ENCODE results near the gene ADGRG2. TPM values are rescaled to one million over a fixed set of nuclear protein-coding genes. Genes with fewer than 3 reads are reported as not detected.
"Not testable (repeated sequence)": the region's sequence is repeated elsewhere in the genome, so short reads cannot be mapped to it uniquely, and the experiment has no call there.

The ADGRG2 gene
- total and polyA plus RNA-seq, 2 experiments from 2014 or later = 2.1 to 4.5 TPM

DNA sequence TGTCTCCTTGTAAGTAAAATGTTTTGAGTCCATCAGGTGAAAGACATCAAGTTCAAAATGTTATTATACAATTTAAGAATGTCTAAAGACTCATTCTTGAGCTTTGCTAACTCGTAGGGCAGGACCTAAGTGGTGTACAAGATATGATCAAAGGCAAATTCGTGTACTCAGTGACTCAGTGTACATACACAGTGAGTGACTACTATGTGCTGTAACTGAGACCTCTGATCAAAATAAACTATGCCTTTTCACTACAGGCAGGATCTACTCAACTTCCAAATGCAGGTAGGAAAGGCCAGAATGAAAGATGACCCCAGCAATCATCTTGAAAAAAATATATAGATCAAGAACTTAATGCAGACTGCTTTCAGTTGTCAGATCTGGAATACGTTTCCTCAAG lies 49.9 kb downstream of the ADGRG2 start:
- DNase-seq (ENCODE audit: low spot score) = no peak
- no peak overlapping the region for H3K27ac ChIP-seq
- no peaks in the 10 kb centered on the region for H3K9me2 ChIP-seq (replicated peaks; ENCODE audit: insufficient read depth)
- 32% methylated on average over 3 of the region's 3 CpGs for WGBS (ENCODE audit: low lambda C conversion rate, missing lambda C conversion rate)
- TF ChIP-seq CTCF (IDR thresholded peaks at IDR 0.05; ENCODE audit: poor library complexity) (no peak), EZH2phosphoT487 (IDR thresholded peaks at IDR 0.05; ENCODE audit: low read depth, severe bottlenecking, unreplicated experiment) (no peak), EZH2 (IDR thresholded peaks at IDR 0.05; ENCODE audit: borderline replicate concordance) (no peak)
- no peak overlapping the region for H2AFZ ChIP-seq
- H3K79me2 ChIP-seq = no peaks in the 10 kb centered on the region
- no peaks in the 10 kb centered on the region for H4K20me1 ChIP-seq (ENCODE audit: insufficient read depth, poor library complexity, severe bottlenecking)
- H3K4me1 ChIP-seq (ENCODE audit: insufficient read depth) = no peaks in the 10 kb centered on the region
- no peaks in the 10 kb centered on the region for H3K27me3 ChIP-seq
- no peaks in the 10 kb centered on the region for H3K36me3 ChIP-seq (replicated peaks; ENCODE audit: insufficient read depth, low read depth)
- H3K9me3 ChIP-seq (ENCODE audit: low read depth) = no peaks in the 10 kb centered on the region
- no peak overlapping the region for H3K4me3 ChIP-seq
- H3K4me2 ChIP-seq = no peak overlapping the region

- Histone ChIP-seq H3K27ac (no peak overlapping the region), H2AFZ (no peak overlapping the region), H3K9me3 (ENCODE audit: low read depth) (no peaks in the 10 kb centered on the region), H3K9me2 (replicated peaks; ENCODE audit: insufficient read depth) (no peaks in the 10 kb centered on the region), H3K4me2 (no peak overlapping the region), H3K4me1 (ENCODE audit: insufficient read depth) (no peaks in the 10 kb centered on the region), H3K36me3 (replicated peaks; ENCODE audit: insufficient read depth, low read depth) (no peaks in the 10 kb centered on the region), H4K20me1 (ENCODE audit: insufficient read depth, poor library complexity, severe bottlenecking) (no peaks in the 10 kb centered on the region), H3K27me3 (no peaks in the 10 kb centered on the region), H3K79me2 (no peaks in the 10 kb centered on the region), H3K4me3 (no peak overlapping the region)
- TF ChIP-seq EZH2phosphoT487 (IDR thresholded peaks at IDR 0.05; ENCODE audit: low read depth, severe bottlenecking, unreplicated experiment) (no peak), CTCF (IDR thresholded peaks at IDR 0.05; ENCODE audit: poor library complexity) (no peak), EZH2 (IDR thresholded peaks at IDR 0.05; ENCODE audit: borderline replicate concordance) (no peak)
- no peak for DNase-seq (ENCODE audit: low spot score)
- 73% methylated on average over 3 of the region's 3 CpGs for WGBS (ENCODE audit: low lambda C conversion rate, missing lambda C conversion rate)
Observed at GRCh38 chrX:19070555-19070994, 51.7 kb downstream of the ADGRG2 start.

- H3K79me2 ChIP-seq; H2AFZ ChIP-seq; H4K20me1 ChIP-seq (ENCODE audit: insufficient read depth, poor library complexity, severe bottlenecking); H3K36me3 ChIP-seq (replicated peaks; ENCODE audit: insufficient read depth, low read depth); H3K9me3 ChIP-seq (ENCODE audit: low read depth); H3K27me3 ChIP-seq; H3K9me2 ChIP-seq (replicated peaks; ENCODE audit: insufficient read depth); H3K4me3 ChIP-seq; DNase-seq (ENCODE audit: low spot score); H3K4me2 ChIP-seq; H3K27ac ChIP-seq; H3K4me1 ChIP-seq (ENCODE audit: insufficient read depth): not testable (repeated sequence)
- WGBS (ENCODE audit: low lambda C conversion rate, missing lambda C conversion rate) = 85% methylated on average over 4 of the region's 4 CpGs
Observed at GRCh38 chrX:19066987-19067386, 55.3 kb downstream of the ADGRG2 start.

DNA sequence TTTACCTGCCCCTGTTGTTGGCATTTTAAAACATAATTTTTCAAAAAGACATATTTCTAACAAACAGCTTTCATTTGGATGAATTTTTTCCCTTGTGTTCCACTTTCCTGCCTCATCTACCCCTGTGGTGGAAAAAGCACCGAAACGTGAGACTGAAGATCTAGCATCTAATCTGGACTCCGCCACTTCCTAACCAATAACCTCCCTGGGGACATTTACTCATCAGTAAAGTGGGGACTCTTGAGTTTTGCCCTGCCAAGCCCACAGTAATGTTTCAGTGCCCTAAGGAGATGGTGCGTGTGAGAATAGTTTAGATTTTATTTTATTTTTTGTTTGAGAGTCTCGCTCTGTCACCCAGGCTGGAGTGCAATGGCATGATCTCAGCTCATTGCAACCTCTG lies 56.7 kb downstream of the ADGRG2 start:
- Histone ChIP-seq H3K9me3 (ENCODE audit: low read depth) (no peaks in the 10 kb centered on the region), H3K36me3 (replicated peaks; ENCODE audit: insufficient read depth, low read depth) (no peaks in the 10 kb centered on the region), H3K79me2 (no peaks in the 10 kb centered on the region), H3K27me3 (no peaks in the 10 kb centered on the region), H3K4me2 (no peak overlapping the region), H3K4me1 (ENCODE audit: insufficient read depth) (no peaks in the 10 kb centered on the region), H4K20me1 (ENCODE audit: insufficient read depth, poor library complexity, severe bottlenecking) (no peaks in the 10 kb centered on the region), H2AFZ (no peak overlapping the region), H3K27ac (no peak overlapping the region), H3K9me2 (replicated peaks; ENCODE audit: insufficient read depth) (no peaks in the 10 kb centered on the region), H3K4me3 (no peak overlapping the region)
- DNase-seq (ENCODE audit: low spot score) = no peak
- no peak for TF ChIP-seq EZH2 (IDR thresholded peaks at IDR 0.05; ENCODE audit: borderline replicate concordance)
- no peak for TF ChIP-seq CTCF (IDR thresholded peaks at IDR 0.05; ENCODE audit: poor library complexity)
- TF ChIP-seq EZH2phosphoT487 (IDR thresholded peaks at IDR 0.05; ENCODE audit: low read depth, severe bottlenecking, unreplicated experiment) = no peak
- 79% methylated on average over 5 of the region's 5 CpGs for WGBS (ENCODE audit: low lambda C conversion rate, missing lambda C conversion rate)
